AG09309 (cell line): Measurements from ENCODE around the gene WWTR1.
A peak's percentile ranks its signal among the peaks of the same experiment; 100 is the strongest.

Experiments used
- DNase-seq: peaks from one replicate; pipeline ENCODE4 v3.0.0-alpha.2; 2010; ENCODE audit warnings: low read depth
- H3K4me3 ChIP-seq: 2 replicates; pipeline ENCODE4 v1.5.1; 2011; ENCODE audit warnings: mild to moderate bottlenecking, low read depth, low read length, moderate library complexity; ENCODE audit not compliant: control insufficient read depth
- CTCF ChIP-seq: IDR thresholded peaks from 2 replicates; pipeline ENCODE4 v1.5.1; 2011; ENCODE audit warnings: mild to moderate bottlenecking, low read depth, low read length, inconsistent platforms; ENCODE audit not compliant: insufficient read depth, control insufficient read depth; ENCODE audit errors: missing control alignments

WWTR1 gene

GRCh38 chr3:149575961-149576564 is 81.8 kb downstream of the WWTR1 start:
- TF ChIP-seq CTCF: no peak
- peak; percentile 96 for DNase-seq
- peak overlapping the region; percentile 23 for H3K4me3 ChIP-seq

DNA sequence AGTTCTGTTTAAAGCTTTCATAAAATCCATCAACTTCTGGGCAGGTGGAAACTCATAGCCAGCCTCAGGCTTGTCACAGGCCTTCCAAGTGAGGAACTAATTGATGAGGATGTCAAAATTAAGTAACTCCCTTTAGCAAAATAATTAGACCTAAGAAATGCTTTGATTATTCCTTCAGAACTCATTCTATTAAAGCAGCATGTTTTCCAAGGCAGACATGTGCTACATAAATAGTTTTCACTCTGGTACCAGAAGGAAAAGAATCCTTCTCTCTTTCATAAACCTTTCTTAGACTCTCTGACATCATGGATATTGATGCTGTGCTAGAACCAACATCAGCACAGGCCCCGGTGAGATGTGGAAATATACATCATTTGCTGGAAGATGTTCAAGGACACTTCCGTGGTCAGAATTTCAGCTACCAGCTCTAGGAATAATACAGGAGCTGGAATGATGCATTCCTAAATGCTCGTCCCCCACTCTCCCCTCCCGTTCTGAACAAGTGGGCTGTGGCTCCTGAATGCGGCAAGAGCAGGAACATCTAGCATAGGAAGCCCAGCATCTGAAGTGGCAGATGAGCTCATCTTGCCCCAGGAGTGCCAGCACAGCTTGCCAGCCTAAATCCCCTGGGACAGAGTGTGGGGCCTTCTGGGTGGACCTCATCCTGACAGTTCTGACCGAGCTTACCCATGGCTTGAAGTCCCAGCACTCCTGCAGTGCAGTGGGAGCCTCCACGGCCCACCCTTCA is 82.4 kb downstream of the WWTR1 start:
- peak; percentile 73 for DNase-seq
- peak overlapping the region; percentile 23 for H3K4me3 ChIP-seq
- TF ChIP-seq CTCF: no peak

GRCh38 chr3:149572796-149573414 is 84.9 kb downstream of the WWTR1 start:
- no peak for TF ChIP-seq CTCF
- no peak for DNase-seq

DNA sequence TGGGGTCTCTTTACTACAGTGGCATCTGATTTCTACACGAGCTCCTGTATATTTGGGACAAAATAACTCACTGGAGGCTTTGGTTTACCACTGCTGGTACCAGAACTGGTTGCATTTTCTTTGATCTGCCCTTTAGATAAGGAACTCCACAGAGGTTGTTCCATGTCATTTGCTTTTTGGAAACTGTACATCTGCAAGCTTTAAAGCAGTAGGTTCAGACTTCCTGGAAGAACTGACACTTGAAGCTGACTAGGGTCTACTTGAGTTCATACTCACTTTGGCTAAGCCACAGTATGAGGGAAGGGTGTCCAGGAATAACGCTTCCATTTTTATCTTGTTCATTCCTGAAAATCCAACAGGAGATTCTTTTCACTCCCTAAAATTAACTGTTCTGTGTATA is 86.4 kb downstream of the WWTR1 start:
- H3K4me3 ChIP-seq: no peak overlapping the region
- no peak for DNase-seq
- no peak for TF ChIP-seq CTCF

More at GRCh38 chr3:149572796-149573414, 84.9 kb downstream of the WWTR1 start:
- H3K4me3 ChIP-seq: no peak overlapping the region

DNA sequence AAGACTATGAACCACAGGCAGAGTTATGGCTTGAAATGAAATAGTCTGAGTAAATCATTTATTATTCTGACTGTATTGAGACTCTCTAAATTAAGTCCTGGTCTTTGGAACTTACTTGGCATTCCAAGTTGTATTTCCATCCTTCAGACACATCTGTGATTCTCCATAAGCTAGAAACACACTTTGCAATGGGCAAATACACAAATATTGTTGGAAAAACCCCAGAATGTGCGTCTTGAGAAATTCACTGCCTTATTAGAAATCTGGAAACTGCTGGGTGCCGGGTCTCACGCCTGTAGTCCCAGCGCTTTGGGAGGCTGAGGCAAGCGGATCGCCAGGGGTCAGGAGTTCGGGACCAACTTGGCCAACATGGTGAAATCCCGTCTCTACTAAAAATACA is 87.8 kb downstream of the WWTR1 start:
- DNase-seq: no peak
- TF ChIP-seq CTCF: no peak
- H3K4me3 ChIP-seq: no peak overlapping the region

GRCh38 chr3:149567381-149567780 is 90.4 kb downstream of the WWTR1 start:
- DNase-seq: no peak
- TF ChIP-seq CTCF: no peak
- H3K4me3 ChIP-seq: no peak overlapping the region
